Dedifferentiated amniotic fluid mesenchymal stem cell (primary cell): ENCODE measurements around the gene NAA60.
"Not testable (repeated sequence)": the region's sequence is repeated elsewhere in the genome, so short reads cannot be mapped to it uniquely, and the experiment has no call there.

ENCODE experiments used
- DNase-seq: peaks from one replicate; pipeline ENCODE4 v3.0.0-alpha.2; 2016; ENCODE audit errors: extremely low spot score

Gene NAA60

GRCh38 chr16:3461151-3461550 is 17.7 kb downstream of the NAA60 start:
- no peak for DNase-seq

GRCh38 chr16:3465301-3465700 is 21.8 kb downstream of the NAA60 start:
- DNase-seq = no peak

- no peak for DNase-seq
These were observed 22.6 kb downstream of the NAA60 start for GRCh38 chr16:3465911-3466584.

- no peak for DNase-seq
These were observed 23.7 kb downstream of the NAA60 start for GRCh38 chr16:3467182-3467581.

- no peak for DNase-seq
These were observed 24.4 kb downstream of the NAA60 start for GRCh38 chr16:3467921-3468320.

GRCh38 chr16:3468501-3468900 is 25.0 kb downstream of the NAA60 start:
- no peak for DNase-seq

GRCh38 chr16:3469736-3470135 is 26.3 kb downstream of the NAA60 start:
- DNase-seq = no peak

- no peak for DNase-seq
These were observed 27.2 kb downstream of the NAA60 start for GRCh38 chr16:3470723-3471122.

- DNase-seq = no peak
These were observed 28.2 kb downstream of the NAA60 start for GRCh38 chr16:3471518-3472176.

- DNase-seq = no peak
These were observed 29.6 kb downstream of the NAA60 start for GRCh38 chr16:3472878-3473595.

GRCh38 chr16:3473596-3473943 is 30.1 kb downstream of the NAA60 start:
- DNase-seq = not testable (repeated sequence)

GRCh38 chr16:3474136-3474779 is 30.8 kb downstream of the NAA60 start:
- no peak for DNase-seq

- DNase-seq = not testable (repeated sequence)
These were observed 31.4 kb downstream of the NAA60 start for GRCh38 chr16:3474870-3475269.

GRCh38 chr16:3475604-3476375 is 32.3 kb downstream of the NAA60 start:
- no peak for DNase-seq

GRCh38 chr16:3476409-3476808 is 32.9 kb downstream of the NAA60 start:
- DNase-seq = no peak

- no peak for DNase-seq
These were observed 34.9 kb downstream of the NAA60 start for GRCh38 chr16:3478242-3478925.

- no peak for DNase-seq
These were observed 36.3 kb downstream of the NAA60 start for GRCh38 chr16:3479654-3480216.

GRCh38 chr16:3480901-3481695 is 37.6 kb downstream of the NAA60 start:
- no peak for DNase-seq

- DNase-seq = no peak
These were observed 38.5 kb downstream of the NAA60 start for GRCh38 chr16:3481696-3482658.
